A549 (cell line): ENCODE results near the gene CSRNP2. TPM values are rescaled to one million over a fixed set of nuclear protein-coding genes. Genes with fewer than 3 reads are reported as not detected.

Experiments
- ATAC-seq, 2 experiments: fragments of 200-7000 bp in 1 of 2; fragments of >200 bp in 1 of 2; cut with Nextera tagmentation in 1 of 2; cut with Tn5 transposase in 1 of 2; 3 replicates each; pipeline versions ENCODE4 v1.8.0 to v1.9.1; 2018 to 2020; ENCODE audit warnings: mild to moderate bottlenecking in 1 of 2, moderate library complexity in 1 of 2
- CTCF ChIA-PET: fragments of 300-600 bp; sonication (Branson Sonifier 250); formaldehyde crosslinking; extraction: SDS; loops from one replicate; lab custom pipeline; 2021; ENCODE audit warnings: antibody characterized with exemption, inconsistent platforms; lab: Yijun Ruan, JAX
- POLR2A ChIA-PET: fragments of 350-600 bp; formaldehyde crosslinking; extraction: SDS; loops from one replicate; lab custom pipeline; 2021; ENCODE audit warnings: antibody characterized with exemption, inconsistent platforms; lab: Yijun Ruan, JAX
- DNase-seq, 2 experiments: peaks; one replicate each; pipeline versions ENCODE4 v3.0.0 to v3.0.0-alpha.2; 2011 to 2016; ENCODE audit warnings: low read depth in 1 of 2, low spot score in 1 of 2
- FAIRE-seq: peaks from 2 replicates; lab custom pipeline; 2011; peaks lifted over from hg19 to GRCh38; lab: Jason Lieb, UNC
- H3K27ac ChIP-seq, 2 experiments: fragments of >200 bp; sonication (Bioruptor Twin); formaldehyde crosslinking; 3 replicates each; pipeline ENCODE4 v1.5.1; 2016 to 2017
- H3K4me1 ChIP-seq: fragments of >200 bp; sonication (Bioruptor Twin); formaldehyde crosslinking; 3 replicates; pipeline ENCODE4 v1.6.1; 2016
- H3K4me2 ChIP-seq: fragments of >200 bp; sonication (Bioruptor Twin); formaldehyde crosslinking; 3 replicates; pipeline ENCODE4 v1.6.1; 2016
- H3K4me3 ChIP-seq: fragments of >200 bp; sonication (Bioruptor Twin); formaldehyde crosslinking; 3 replicates; pipeline ENCODE4 v1.5.1; 2016
- H3K9me3 ChIP-seq: fragments of >200 bp; sonication (Bioruptor Twin); formaldehyde crosslinking; 3 replicates; pipeline ENCODE4 v1.6.1; 2016
- CBX2 ChIP-seq: fragments of 200-600 bp; sonication (generic); IDR thresholded peaks from 2 replicates; pipeline ENCODE4 v1.6.1; 2016; ENCODE audit warnings: low read depth, mild to moderate bottlenecking, borderline replicate concordance
- CEBPB ChIP-seq, 2 experiments: fragments of >200 bp in 1 of 2; sonication (Bioruptor Twin) in 1 of 2; formaldehyde crosslinking in 1 of 2; IDR thresholded peaks; 2 replicates each; pipeline ENCODE4 v1.6.1; 2012 to 2016
- CHD2 ChIP-seq: fragments of 150-350 bp; IDR thresholded peaks from 2 replicates; pipeline ENCODE4 v1.6.1; 2014; ENCODE audit warnings: low read length; ENCODE audit not compliant: partially characterized antibody
- EHMT2 ChIP-seq: fragments of 200-600 bp; sonication (generic); IDR thresholded peaks from 2 replicates; pipeline ENCODE4 v1.6.1; 2016; ENCODE audit warnings: antibody characterized with exemption, low read depth, mild to moderate bottlenecking, moderate library complexity
- ESRRA ChIP-seq: fragments of 150-350 bp; IDR thresholded peaks from 2 replicates; pipeline ENCODE4 v1.6.1; 2014; ENCODE audit warnings: mild to moderate bottlenecking, low read length, borderline replicate concordance
- HOXB13 ChIP-seq: fragments of 250-450 bp; sonication (Bioruptor Pico); IDR thresholded peaks from 2 replicates; pipeline ENCODE4 v1.5.0; 2020; ENCODE audit warnings: low read depth, mild to moderate bottlenecking, moderate library complexity
- JUN ChIP-seq, 2 experiments: fragments of >200 bp; sonication (Bioruptor Twin); formaldehyde crosslinking; IDR thresholded peaks; 2 replicates in 1 of 2; 3 replicates in 1 of 2; pipeline ENCODE4 v1.6.1; 2016 to 2017
- JUNB ChIP-seq: fragments of >200 bp; sonication (Bioruptor Twin); formaldehyde crosslinking; IDR thresholded peaks from 2 replicates; pipeline ENCODE4 v1.6.1; 2016
- KDM1A ChIP-seq: fragments of 200-600 bp; sonication (generic); IDR thresholded peaks from 2 replicates; pipeline ENCODE4 v1.6.1; 2016; ENCODE audit warnings: low read depth, mild to moderate bottlenecking
- KDM5A ChIP-seq: fragments of 200-600 bp; sonication (generic); IDR thresholded peaks from 2 replicates; pipeline ENCODE4 v1.6.1; 2016; ENCODE audit warnings: antibody characterized with exemption, mild to moderate bottlenecking
- MAFK ChIP-seq: fragments of 450-650 bp; IDR thresholded peaks from 2 replicates; pipeline ENCODE4 v1.6.1; 2014; ENCODE audit not compliant: partially characterized antibody
- MAZ ChIP-seq: fragments of 150-350 bp; IDR thresholded peaks from 2 replicates; pipeline ENCODE4 v1.6.1; 2014; ENCODE audit warnings: antibody characterized with exemption, low read depth, low read length, borderline replicate concordance
- NPAS2 ChIP-seq: fragments of 250-450 bp; sonication (Bioruptor Pico); IDR thresholded peaks from 2 replicates; pipeline ENCODE4 v1.8.0; 2022; ENCODE audit warnings: mild to moderate bottlenecking, moderate library complexity, borderline replicate concordance
- POLR2AphosphoS2 ChIP-seq: conservative IDR thresholded peaks from 2 replicates; pipeline ENCODE4 v1.6.1; 2012; ENCODE audit warnings: low read length, improper control_type of control experiment, inconsistent platforms
- RARB ChIP-seq: fragments of 250-450 bp; sonication (Bioruptor Pico); IDR thresholded peaks from 2 replicates; pipeline ENCODE4 v1.8.0; 2021; ENCODE audit warnings: mild to moderate bottlenecking, moderate library complexity
- REST ChIP-seq: fragments of 200-600 bp; sonication (generic); IDR thresholded peaks from 2 replicates; pipeline ENCODE4 v1.6.1; 2016; ENCODE audit warnings: antibody characterized with exemption, mild to moderate bottlenecking, moderate library complexity
- RFX5 ChIP-seq: fragments of 450-650 bp; IDR thresholded peaks from 2 replicates; pipeline ENCODE4 v1.7.1; 2014; ENCODE audit warnings: antibody characterized with exemption, mild to moderate bottlenecking, moderate library complexity
- RNF2 ChIP-seq: fragments of 200-600 bp; sonication (generic); IDR thresholded peaks from 2 replicates; pipeline ENCODE4 v1.6.1; 2016; ENCODE audit warnings: low read depth, mild to moderate bottlenecking, antibody characterized with exemption, moderate library complexity, borderline replicate concordance
- SMC3 ChIP-seq: fragments of >200 bp; sonication (Bioruptor Twin); formaldehyde crosslinking; IDR thresholded peaks from 3 replicates; pipeline ENCODE4 v1.6.1; 2018; ENCODE audit warnings: inconsistent platforms
- SREBF2 ChIP-seq: fragments of 450-650 bp; IDR thresholded peaks from 2 replicates; pipeline ENCODE4 v1.6.1; 2014; ENCODE audit warnings: mild to moderate bottlenecking, moderate library complexity
- TP53 ChIP-seq: fragments of 250-450 bp; sonication (Bioruptor Pico); IDR thresholded peaks from 2 replicates; pipeline ENCODE4 v1.5.0; 2021; ENCODE audit warnings: mild to moderate bottlenecking, moderate library complexity
- ZSCAN20 ChIP-seq: fragments of 250-450 bp; sonication (Bioruptor Pico); IDR thresholded peaks from 2 replicates; pipeline ENCODE4 v1.8.0; 2022; ENCODE audit warnings: mild to moderate bottlenecking, moderate library complexity
- WGBS: methylation state at CpG from one replicate; pipeline ENCODE4 v1.1.6; 2017; ENCODE audit errors: missing lambda C conversion rate; 5-methylcytosine and 5-hydroxymethylcytosine counted together
- polyA plus RNA-seq, 4 experiments: library from polyadenylated mRNA; depleted of rRNA in 3 of 4; stranded (reverse); fragments of >200 nt; fragmentation: RNase III in 1 of 4; extraction: RNeasy Plus Mini Kit Qiagen cat#74134 plus additional on column Dnase treatment in 1 of 4; gene quantifications; 2 replicates in 3 of 4; 3 replicates in 1 of 4; pipeline ENCODE4 v1.2.3, GENCODE V29; 2011 to 2017
- TF ChIP-seq, protein P1 (sequence below): fragments of >200 bp; sonication (Bioruptor Twin); formaldehyde crosslinking; IDR thresholded peaks from 3 replicates; pipeline ENCODE4 v1.6.1; 2016

CSRNP2 gene
- polyA plus RNA-seq, 2 of the 4 experiments (the other 2 are of a cell fraction), result 11.1 to 20.3 TPM

DNA sequence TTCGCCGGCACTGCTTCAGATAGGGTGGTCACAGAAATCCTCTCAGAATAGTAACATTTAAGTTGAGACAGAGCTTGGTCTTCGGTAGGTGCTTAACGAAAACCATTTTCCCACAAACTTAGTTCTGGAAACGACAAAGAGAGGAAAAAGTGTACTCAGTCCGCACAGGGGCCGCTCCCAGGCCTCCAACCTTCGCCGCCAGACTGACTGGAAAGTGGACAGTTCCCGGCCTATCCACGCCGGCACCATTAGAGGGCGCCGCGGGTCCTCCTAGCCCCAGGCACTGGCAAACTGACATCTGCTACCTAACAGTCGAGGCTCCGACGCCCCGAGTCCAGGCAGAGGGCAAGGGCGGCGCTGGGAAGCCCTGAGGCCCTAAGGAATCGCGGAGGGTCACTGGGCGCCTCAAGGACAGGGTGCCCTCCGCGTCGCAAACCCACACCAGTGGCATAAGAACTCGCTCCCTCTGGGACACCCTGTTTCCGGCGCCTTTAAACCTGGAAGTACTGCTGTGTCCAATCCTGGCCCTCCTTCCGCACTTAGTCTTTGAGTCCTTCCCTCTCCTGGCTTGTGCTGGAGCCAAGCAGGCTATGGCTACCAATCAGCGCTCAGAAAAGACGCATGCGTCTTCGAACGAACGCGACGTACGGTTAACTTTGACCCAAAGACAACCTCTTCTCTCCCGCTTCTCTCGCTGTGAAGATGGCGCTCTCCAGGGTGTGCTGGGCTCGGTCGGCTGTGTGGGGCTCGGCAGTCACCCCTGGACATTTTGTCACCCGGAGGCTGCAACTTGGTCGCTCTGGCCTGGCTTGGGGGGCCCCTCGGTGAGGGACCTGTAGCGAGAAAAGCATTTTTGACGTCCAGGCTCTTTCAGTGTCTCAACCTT is 35.5 kb downstream of the CSRNP2 start, which contains the start of gene LETMD1 (continued):
- TF ChIP-seq CBX2, result no peak

GRCh38 chr12:51036279-51036678 is 47.1 kb downstream of the CSRNP2 start:
- ChIA-PET CTCF (no interaction called here), POLR2A (no interaction called here)
- H3K4me1 ChIP-seq, result peaks cover 7% of the 10 kb centered on the region; the same call in 2 of the 3 replicates
- WGBS, result 59% methylated on average over 3 of the region's 3 CpGs
- ATAC-seq (no peak), DNase-seq (no peak), FAIRE-seq (no peak)
- TF ChIP-seq SMC3 (no peak), SREBF2 (no peak), KDM1A (no peak), CHD2 (no peak), ESRRA (no peak), CEBPB (IDR thresholded peaks at IDR 0.05) (no peak), ZSCAN20 (CRISPR knock-in tag) (no peak), NPAS2 (CRISPR knock-in tag) (no peak), RFX5 (no peak), TP53 (CRISPR knock-in tag) (no peak), POLR2AphosphoS2 (no peak), KDM5A (no peak), JUNB (no peak), RARB (CRISPR knock-in tag) (no peak)
- TF ChIP-seq, protein P1, sequence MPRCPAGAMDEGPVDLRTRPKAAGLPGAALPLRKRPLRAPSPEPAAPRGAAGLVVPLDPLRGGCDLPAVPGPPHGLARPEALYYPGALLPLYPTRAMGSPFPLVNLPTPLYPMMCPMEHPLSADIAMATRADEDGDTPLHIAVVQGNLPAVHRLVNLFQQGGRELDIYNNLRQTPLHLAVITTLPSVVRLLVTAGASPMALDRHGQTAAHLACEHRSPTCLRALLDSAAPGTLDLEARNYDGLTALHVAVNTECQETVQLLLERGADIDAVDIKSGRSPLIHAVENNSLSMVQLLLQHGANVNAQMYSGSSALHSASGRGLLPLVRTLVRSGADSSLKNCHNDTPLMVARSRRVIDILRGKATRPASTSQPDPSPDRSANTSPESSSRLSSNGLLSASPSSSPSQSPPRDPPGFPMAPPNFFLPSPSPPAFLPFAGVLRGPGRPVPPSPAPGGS, result no peak
- H3K9me3 ChIP-seq, result no peaks in the 10 kb centered on the region
- no peak overlapping the region for H3K27ac ChIP-seq
- no peak overlapping the region for H3K4me2 ChIP-seq
- no peak overlapping the region for H3K4me3 ChIP-seq

- DNase-seq, result no peak
- Histone ChIP-seq H3K4me3 (no peak overlapping the region), H3K27ac (no peak overlapping the region), H3K4me2 (no peak overlapping the region), H3K4me1 (peaks cover 13% of the 10 kb centered on the region), H3K9me3 (no peaks in the 10 kb centered on the region)
- 92% methylated on average over 4 of the region's 4 CpGs for WGBS
- POLR2A ChIA-PET, result interaction anchor here (0.6 kb wide), 1 partner anchor 1251 kb away, joined by 6 read pairs; no protein-coding TSS in a partner anchor
- CTCF ChIA-PET, result interaction anchor here (1.0 to 1.2 kb wide), 2 partner anchors 12 to 14 kb away, joined by 3 read pairs; no protein-coding TSS in a partner anchor
- TF ChIP-seq MAZ, result no peak
- no peak for TF ChIP-seq RNF2
- TF ChIP-seq EHMT2, result no peak
- no peak for TF ChIP-seq REST
- no peak for TF ChIP-seq JUN (IDR thresholded peaks at IDR 0.05)
- no peak for TF ChIP-seq MAFK
- TF ChIP-seq HOXB13 (CRISPR knock-in tag), result no peak
- TF ChIP-seq CEBPB (IDR thresholded peaks at IDR 0.05), result no peak
- FAIRE-seq, result no peak
- no peak for ATAC-seq
Observed at GRCh38 chr12:51033457-51034089, 49.8 kb downstream of the CSRNP2 start.
